Left hindlimb (tissue), 1 donor: ENCODE measurements around the gene NR6A1.

Experiments
- DNase-seq: peaks from one replicate; pipeline ENCODE4 v3.0.0-alpha.2; 2018

Gene NR6A1

DNA sequence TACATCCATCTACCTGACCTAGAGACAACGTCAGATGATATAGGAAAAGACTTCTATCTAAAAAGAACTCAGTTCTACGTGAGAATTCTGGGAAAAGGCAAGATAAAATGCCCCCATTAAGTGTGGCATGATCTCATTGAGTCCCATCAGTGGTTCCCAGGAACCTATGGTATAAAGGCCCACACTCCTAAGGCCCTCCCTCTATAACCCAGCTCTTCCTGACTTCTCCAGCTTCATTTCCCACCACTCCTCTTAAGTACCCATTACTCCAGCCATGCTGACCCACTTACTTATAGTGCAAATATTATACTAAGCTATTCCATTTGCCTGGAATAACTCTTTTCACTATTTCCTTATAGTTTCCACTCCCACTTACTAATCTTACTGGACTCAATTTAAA, 168.5 kb downstream of the NR6A1 start:
- DNase-seq, result no peak

GRCh38 chr9:124602204-124602603, 168.9 kb downstream of the NR6A1 start:
- DNase-seq, result no peak

DNA sequence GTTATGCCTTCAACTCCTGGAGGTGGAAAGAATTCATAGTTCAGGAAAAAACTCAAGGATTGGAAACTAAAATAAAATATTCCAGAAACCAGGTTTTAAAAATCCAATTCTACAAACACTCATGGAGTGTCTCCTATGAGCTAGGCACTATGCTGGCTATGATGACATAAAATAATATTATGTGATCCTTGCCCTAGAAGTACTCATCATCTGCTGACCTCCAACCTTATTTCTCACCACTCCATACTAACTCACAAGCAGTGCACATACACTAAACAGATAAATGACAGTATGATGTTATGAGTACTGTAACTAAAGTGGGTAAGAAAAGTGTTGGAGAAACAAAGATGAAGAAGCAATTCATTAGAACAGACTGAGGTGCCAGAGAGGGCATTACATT, 170.7 kb downstream of the NR6A1 start:
- DNase-seq, result no peak

GRCh38 chr9:124599121-124599795, 171.9 kb downstream of the NR6A1 start:
- no peak for DNase-seq

DNA sequence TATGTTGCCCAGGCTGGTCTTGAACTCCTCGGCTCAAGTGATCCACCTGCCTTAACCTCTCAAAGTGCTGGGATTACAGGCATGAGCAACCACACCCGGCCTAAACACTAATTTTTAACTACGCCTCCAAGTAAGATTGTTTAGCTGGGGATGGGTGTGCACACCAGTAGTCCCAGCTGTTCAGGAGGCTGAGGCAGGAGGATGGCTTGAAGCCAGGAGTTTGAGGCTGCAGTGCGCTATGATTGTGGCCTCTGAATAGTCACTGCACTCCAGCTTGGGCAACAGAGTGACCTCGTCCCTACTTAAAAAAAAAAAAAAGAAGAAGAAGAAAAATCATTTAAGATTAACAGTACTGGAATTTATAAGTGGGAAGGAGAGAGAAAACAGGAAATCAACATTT, 173.1 kb downstream of the NR6A1 start:
- no peak for DNase-seq

DNA sequence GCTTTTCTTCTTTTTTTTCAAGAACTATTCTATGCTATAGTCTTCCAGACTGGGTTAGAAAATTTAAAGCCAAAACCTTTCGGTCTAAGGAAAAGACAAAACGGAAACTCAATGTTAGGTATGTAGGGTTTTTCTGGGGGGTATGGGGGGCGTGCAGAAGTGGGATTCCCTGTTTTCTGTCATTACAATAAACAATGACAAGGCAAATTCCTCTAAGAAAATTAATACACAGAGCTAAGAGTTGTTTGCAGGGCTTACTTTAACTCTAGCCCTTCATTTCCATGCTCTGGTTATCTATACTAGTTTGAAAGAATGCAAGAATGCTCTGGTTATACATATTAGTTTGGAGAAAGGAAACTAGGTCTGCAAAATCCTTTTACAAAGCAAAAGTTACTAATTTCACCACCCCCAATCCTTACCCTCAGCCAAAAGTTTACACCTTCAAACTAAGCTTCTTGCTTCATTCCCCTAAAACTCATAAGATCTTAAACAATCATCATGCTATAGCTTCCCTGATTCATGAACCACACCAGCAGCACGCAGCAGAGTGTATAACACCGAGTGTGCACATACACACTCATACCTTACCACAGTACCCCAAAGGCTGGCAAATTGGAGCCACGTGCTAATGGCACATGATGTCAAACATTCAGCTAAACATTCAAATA, 174.8 kb downstream of the NR6A1 start:
- DNase-seq, result no peak

- DNase-seq, result no peak
Observed at GRCh38 chr9:124595743-124596142, 175.4 kb downstream of the NR6A1 start.

DNA sequence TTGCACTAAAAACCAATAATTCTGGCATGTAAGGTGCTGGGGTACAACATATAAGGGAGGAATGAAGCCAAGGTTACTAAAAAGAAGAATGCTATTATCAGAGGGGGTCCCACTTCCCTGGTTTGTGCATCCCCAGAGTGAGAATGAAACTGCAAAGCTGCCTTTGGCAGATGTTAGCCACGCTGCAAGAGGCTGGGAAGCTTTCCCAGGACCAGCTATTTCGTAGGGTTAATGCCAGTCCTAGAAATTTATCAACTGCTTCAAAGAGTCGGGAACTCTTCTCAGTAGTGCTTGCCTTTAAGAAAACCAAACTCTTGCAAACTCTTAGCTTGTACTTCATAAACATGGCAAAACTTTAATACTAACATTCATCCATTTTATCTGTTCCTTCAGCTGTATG, 176.4 kb downstream of the NR6A1 start:
- no peak for DNase-seq

DNA sequence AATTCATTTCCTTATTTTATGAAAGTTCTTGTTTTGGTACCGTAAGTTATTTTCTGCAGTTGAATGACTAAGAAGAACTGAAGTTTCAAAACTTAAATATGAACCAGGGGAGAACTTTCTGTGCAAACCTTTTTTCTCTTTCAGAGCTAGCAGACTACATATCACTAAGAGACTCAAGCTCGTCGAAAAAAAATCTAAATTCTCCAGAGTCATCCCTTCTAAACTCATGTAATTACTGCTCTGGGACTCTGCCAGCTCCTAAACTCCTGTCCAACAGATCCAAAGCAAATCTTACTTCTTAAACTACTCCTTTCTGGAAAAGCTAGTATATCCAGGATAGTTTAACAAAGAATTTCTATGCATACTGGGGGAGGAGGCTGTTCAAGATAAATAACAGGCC, 176.9 kb downstream of the NR6A1 start:
- DNase-seq, result no peak

GRCh38 chr9:124593651-124594058, 177.5 kb downstream of the NR6A1 start:
- no peak for DNase-seq

GRCh38 chr9:124593200-124593599, 177.9 kb downstream of the NR6A1 start:
- DNase-seq, result no peak

DNA sequence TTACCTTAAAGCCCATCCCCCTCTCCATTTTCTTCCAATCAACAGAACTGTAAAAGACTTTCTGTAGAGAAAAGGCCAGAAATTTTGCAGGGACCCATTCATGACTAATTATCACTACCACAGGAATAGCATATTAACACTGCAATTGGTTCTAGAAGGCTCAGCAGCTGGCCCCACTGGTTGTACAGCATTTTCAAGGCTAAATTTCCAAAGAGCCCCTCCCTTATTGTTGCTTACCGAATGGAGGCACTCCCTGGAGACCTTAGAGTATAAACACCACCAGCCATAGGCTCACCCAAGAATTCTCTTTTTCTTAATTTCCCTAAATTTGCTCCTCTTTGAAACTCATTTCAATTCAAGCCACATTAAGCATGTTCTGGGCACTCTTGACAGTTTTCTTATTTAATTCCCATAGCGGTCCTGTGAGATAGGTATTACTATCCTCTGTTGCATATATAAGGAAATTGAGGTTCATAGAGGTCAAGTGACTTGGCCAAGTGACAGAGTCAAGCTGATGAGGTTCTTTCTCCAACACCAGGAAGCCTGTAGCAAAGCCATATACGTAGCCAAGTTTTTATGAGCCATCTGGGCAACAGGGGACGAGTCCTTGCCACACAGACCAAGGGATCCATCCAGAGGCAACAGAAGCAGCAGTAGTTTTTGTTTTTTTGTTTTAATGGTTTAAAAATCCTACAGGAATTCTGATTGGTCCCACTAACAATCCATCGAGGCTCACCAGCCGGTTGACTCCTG, 180.0 kb downstream of the NR6A1 start:
- no peak for DNase-seq

DNA sequence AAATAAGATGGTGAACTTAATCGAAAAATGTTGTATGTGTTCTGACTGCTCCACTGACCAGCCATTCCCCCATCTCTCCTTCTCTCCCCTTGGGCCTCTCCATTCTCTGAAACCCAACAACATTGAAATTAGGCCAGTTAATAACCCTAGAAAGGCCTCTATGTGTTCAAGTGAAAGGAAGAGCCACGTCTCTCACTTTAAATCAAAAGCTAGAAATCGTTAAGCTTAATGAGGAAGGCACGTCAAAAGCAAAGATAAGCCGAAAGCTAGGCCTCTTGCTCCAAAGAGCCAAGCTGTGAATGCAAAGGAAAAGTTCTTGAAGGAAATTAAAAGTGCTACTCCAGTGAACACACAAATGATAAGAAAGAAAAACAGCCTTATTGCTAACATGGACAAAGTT, 186.5 kb downstream of the NR6A1 start:
- DNase-seq, result no peak

DNA sequence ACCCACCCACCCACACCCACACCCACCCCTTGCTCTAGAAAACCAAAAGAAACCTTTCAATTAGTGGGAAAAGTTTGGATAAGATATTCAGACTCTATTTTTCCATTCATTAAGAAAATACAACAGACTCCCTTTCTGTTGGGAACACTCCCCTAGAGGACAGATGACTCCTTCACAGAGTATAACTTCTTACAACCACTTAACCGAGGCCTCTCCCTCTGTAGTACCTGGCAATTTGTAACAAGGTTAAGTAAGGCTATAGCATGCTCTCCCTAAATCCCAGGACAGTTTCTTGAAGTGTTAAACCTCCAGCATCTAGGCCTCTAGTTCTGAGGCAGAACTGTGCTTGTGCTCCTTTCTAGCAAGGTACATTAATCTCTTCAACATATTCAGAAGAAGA, 188.0 kb downstream of the NR6A1 start:
- no peak for DNase-seq

DNA sequence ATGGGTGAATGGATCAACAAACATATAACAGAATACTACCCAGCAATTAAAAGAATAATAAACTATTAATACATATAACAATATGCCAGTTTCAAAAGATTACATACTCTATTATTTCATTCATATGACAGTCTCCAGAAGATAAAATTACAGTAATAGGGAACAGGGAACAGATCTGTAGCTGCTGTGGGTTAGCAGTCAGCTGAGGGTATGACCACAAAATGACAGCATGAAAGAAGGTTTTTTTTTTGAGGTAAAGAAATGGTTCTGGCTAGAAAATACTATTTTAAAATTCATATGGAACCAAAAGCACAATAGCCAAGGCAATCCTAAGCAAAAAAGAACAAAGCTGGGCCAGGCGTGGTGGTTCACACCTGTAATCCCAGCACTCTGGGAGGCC, 190.9 kb downstream of the NR6A1 start:
- no peak for DNase-seq

GRCh38 chr9:124576751-124577150, 194.4 kb downstream of the NR6A1 start:
- no peak for DNase-seq

GRCh38 chr9:124574534-124575375, 196.4 kb downstream of the NR6A1 start:
- DNase-seq, result no peak

GRCh38 chr9:124570942-124571666, 200.0 kb downstream of the NR6A1 start:
- DNase-seq, result no peak

- DNase-seq, result no peak
Observed at GRCh38 chr9:124569942-124570341, 201.2 kb downstream of the NR6A1 start.

GRCh38 chr9:124567362-124567761, 203.7 kb downstream of the NR6A1 start:
- DNase-seq, result no peak

DNA sequence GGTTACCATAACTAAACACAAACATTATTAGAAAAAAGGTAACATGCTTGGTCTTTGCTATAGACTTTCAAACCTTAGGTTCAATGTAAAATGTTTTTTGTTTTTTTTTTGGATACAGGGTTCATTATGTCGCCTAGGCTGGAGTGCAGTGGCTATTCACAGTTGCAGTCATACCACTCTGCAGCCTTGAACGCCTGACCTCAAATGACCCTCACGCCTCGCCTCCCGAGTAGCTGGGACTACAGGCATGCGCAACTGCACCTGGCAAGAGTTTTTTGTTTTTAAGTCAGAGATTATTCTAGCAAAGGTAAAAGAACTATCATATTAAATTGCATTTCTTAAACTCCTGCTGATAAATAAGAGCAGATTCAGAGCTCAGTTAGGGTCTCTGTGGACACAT, 208.8 kb downstream of the NR6A1 start:
- no peak for DNase-seq

DNA sequence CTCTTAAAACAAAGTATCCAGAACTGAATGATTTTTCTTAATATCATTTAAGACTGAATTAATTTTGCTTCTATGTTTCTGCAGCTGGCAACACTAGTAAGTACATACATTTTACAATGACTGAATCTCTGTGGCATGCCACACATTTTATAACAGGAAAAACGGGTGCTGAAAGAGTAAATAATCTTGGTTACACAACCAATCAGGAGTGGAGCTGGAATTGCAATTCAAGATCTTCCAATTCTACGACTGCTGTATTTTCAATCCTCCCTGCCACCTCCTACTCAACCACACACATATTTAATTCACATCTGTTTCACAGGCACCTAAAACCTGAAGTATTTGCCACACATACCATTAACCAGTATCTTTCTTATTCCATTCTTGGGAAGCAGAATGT, 211.2 kb downstream of the NR6A1 start:
- no peak for DNase-seq
